Cardiac fibroblast (primary cell): ENCODE results near the gene NYAP1.
"Not testable (repeated sequence)": the region's sequence is repeated elsewhere in the genome, so short reads cannot be mapped to it uniquely, and the experiment has no call there.

ENCODE experiments used
- DNase-seq, 2 donors: peaks; one replicate each; pipeline versions ENCODE4 v3.0.0 to v3.0.0-alpha.2; 2010; ENCODE audit warnings: low read depth in 2 of 2
- H3K4me3 ChIP-seq, 2 donors: replicated peaks in 1 of 2; 1 replicate in 1 of 2; 2 replicates in 1 of 2; pipeline ENCODE4 v1.5.1; 2011; ENCODE audit warnings: low read depth in 2 of 2, low read length in 2 of 2, mild to moderate bottlenecking in 2 of 2, moderate library complexity in 1 of 2
- TF ChIP-seq, protein P1 (sequence below): IDR thresholded peaks from one replicate; pipeline ENCODE4 v1.5.1; 2011; ENCODE audit warnings: low read depth, mild to moderate bottlenecking, low read length, inconsistent platforms

NYAP1 gene

DNA sequence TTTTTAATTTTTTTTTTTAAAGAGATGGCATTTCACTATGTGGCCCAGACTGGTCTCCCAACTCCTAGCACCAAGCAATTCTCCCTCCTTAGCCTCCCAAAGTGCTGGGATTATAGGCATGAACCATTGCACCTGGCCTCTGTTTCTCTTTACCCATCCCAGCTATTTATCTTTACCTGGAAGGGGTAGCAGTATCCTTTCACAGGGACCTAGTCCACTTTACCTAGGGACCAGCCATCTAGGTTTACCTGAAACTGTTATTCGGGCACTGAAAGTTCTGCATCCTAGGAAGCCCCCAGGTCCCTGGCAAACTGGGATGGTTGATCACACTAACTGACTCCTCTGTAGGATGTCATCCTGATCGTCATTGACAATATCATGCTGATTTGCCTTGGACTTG is 33.6 kb downstream of the NYAP1 start:
- DNase-seq, result no peak
- H3K4me3 ChIP-seq, result no peak overlapping the region
- TF ChIP-seq, protein P1, sequence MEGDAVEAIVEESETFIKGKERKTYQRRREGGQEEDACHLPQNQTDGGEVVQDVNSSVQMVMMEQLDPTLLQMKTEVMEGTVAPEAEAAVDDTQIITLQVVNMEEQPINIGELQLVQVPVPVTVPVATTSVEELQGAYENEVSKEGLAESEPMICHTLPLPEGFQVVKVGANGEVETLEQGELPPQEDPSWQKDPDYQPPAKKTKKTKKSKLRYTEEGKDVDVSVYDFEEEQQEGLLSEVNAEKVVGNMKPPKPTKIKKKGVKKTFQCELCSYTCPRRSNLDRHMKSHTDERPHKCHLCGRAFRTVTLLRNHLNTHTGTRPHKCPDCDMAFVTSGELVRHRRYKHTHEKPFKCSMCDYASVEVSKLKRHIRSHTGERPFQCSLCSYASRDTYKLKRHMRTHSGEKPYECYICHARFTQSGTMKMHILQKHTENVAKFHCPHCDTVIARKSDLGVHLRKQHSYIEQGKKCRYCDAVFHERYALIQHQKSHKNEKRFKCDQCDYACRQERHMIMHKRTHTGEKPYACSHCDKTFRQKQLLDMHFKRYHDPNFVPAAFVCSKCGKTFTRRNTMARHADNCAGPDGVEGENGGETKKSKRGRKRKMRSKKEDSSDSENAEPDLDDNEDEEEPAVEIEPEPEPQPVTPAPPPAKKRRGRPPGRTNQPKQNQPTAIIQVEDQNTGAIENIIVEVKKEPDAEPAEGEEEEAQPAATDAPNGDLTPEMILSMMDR, result no peak

DNA sequence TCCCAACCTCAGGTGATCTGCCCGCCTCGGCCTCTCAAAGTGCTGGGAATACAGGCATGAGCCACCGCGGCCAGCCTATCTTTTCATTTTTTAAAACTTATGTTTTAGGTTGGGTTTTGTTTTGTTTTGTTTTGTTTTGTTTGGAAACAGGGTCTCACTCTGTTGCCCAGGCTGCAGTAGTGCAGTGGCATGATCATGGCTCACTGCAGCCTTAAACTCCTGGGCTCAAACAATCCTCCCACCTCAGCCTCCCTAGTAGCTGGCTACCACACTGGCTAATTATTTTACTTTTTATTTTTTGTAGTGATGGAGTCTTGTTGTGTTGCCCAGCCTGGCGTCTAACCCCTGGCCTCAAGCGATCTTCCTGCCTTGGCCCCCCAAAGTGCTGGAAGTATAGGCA is 35.9 kb downstream of the NYAP1 start:
- TF ChIP-seq, protein P1, result no peak
- no peak for DNase-seq
- no peak overlapping the region for H3K4me3 ChIP-seq

DNA sequence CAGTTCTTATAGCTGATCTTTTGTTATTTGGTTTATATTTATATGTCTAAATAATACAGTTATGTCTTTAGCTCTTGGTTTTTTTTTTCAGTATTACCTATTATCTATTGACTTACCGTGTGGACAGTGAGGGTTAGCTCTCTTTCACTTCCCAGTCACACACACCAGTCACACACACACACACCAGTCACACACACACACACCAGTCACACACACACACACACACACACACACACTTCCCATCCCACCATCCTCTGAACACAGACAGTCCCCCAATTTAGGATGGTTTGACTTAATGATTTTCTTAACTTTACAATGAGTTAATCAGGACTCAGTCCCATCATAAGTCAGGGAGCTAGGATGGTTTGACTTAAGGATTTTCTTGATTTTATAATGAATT is 36.4 kb downstream of the NYAP1 start:
- DNase-seq, result no peak
- H3K4me3 ChIP-seq, result no peak overlapping the region
- TF ChIP-seq, protein P1, result no peak

DNA sequence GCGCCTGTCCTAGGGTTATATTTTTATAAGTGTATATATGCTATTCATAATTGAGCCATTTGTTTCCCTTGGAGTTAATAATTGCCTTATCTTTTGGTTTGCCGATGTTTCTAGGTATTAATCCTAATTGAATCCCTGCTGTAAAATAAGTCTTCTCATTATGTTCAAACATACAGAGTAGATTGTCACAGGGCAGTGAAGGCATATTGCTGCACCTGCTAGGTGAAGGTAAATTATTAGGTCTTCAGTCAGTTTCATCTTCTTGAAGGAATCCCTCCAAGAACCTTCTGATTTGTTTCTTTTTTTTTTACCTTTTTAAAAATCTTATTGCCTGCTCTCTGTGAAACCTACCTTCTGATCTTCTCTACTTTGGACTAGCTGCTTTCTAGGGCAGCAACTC is 37.3 kb downstream of the NYAP1 start:
- TF ChIP-seq, protein P1, result no peak
- H3K4me3 ChIP-seq, result no peak overlapping the region
- no peak for DNase-seq

DNA sequence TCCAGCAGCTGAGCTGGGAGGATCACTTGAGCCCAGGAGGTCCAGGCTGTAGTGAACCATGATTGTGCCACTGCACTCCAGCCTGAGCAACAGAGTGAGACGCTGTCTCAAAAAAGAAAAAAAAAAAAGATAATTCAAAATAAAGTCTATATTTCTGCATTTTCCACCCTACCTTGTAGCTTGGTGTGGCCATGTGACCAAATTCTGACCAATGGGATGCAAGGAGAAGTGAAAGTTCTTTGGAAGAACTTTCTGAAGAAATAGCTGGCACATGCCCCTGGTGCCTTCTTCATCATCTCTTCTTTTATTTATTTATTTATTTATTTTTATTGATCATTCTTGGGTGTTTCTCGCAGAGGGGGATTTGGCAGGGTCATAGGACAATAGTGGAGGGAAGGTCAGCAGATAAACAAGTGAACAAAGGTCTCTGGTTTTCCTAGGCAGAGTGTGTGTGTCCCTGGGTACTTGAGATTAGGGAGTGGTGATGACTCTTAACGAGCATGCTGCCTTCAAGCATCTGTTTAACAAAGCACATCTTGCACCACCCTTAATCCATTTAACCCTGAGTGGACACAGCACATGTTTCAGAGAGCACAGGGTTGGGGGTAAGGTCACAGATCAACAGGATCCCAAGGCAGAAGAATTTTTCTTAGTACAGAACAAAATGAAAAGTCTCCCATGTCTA is 38.3 kb downstream of the NYAP1 start:
- not testable (repeated sequence) for H3K4me3 ChIP-seq, DNase-seq

DNA sequence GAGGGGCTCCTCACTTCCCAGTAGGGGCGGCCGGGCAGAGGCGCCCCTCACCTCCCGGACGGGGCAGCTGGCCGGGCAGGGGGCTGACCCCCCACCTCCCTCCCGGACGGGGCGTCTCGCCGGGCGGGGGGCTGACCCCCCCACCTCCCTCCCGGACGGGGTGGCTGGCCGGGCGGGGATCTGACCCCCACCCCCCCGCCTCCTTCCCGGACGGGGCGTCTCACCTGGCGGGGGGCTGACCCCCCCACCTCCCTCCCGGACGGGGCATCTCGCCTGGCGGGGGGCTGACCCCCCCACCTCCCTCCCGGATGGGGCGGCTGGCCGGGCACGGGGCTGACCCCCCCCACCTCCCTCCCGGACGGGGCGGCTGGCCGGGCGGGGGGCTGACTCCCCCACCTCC is 39.5 kb downstream of the NYAP1 start:
- not testable (repeated sequence) for DNase-seq, H3K4me3 ChIP-seq

DNA sequence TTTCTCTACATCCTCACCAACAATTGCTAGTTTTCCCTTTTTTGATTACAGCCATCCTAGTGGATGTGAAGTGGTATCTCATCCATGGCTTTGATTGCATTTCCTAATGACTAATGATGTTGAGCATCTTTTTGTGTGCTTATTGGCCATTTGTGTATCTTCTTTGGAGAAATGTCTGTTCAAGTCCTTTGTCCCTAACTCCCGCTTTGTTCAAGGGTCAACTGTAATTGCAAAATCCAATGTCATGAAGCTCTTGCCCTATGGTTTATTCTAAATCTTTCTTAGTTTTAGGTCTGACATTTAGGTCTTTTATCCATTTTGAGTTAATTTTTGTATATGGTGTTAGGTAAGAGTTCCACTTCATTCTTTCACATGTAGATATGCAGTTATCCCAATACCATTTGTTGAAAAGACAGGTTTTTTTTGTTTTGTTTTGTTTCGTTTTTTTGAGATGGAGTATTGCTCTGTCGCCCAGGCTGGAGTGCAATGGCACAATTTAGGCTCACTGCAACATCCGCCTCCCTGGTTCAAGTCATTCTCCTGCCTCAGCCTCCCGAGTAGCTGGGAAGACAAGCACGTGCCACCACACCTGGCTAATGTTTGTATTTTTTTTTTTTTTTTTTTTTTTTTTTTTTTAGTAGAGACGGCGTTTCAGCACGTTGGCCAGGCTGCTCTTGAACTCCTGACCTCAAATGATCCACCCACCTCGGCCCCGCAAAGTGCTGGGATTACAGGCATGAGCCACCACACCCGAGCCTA is 44.6 kb downstream of the NYAP1 start:
- DNase-seq, H3K4me3 ChIP-seq: not testable (repeated sequence)

DNA sequence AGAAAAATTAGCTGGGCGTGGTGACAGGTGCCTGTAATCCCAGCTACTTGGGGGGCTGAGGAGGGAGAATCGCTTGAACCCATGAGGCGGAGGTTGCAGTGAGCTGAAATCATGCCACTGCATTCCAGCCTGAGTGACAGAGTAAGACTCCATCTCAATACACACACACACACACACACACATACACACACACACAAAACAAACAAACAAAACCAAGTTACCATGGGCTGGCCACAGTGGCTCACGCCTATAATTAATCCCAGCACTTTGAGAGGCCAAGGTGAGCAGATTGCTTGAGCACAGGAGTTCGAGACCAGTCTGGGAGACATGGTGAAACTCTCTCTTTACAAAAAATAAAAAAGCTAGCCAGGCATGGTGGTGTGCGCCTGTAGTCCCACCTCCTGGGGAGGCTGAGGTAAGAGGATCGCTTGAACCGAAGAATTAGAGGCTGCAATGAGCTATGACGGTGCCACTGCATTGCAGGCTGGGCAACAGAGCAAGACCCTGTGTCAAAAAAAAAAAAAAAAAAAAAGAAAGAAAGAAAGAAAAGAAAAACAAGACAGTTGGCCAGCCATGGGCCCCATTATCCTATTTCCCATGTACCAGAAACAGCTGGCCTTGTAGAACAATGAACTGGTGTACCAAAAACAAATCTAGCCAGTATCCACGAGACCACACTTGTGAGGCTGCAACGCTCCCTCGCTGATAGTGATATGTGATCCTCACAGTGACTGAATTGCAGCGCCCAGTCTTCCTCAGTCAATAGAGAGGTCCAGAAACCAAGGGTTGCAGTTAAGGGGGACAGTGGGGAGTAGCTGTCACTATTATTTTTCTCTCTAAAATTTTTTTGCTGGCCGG is 48.7 kb downstream of the NYAP1 start:
- TF ChIP-seq, protein P1, result no peak
- DNase-seq, result no peak
- H3K4me3 ChIP-seq, result no peak overlapping the region

DNA sequence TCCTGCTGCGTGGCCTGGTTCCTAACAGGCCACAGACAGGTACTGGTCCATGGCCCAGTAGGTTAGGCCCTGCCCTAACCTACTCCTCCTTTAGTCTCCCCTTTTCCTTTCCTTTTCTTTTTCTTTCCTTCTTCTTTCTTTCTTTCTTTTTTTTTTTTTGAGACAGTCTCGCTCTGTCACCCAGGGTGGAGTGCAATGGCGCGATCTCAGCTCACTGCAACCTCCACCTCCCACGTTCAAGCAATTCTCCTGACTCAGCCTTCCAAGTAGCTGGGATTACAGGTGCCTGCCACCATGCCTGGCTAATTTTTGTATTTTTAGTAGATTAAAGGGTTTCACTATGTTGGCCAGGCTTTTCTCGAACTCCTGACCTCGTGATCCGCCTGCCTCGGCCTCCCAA is 52.3 kb downstream of the NYAP1 start:
- not testable (repeated sequence) for DNase-seq, H3K4me3 ChIP-seq

DNA sequence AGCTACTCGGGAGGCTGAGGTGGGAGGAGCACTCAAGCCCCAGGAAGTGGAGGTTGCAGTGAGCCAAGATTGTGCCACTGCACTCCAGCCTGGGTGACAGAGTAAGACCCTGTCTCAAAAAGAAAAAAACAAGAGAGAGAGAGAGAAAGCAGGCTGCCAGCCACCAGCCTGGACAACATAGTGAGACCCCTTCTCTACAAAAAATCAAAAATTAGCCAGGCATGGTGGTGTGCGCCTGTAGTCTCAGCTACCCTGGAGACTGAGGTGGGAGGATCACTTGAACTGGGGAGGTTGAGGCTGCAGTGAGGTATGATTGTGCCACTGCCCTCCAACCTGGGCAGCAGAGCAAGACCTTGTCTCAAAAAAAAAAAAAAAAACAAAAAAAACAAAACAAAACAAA is 53.0 kb downstream of the NYAP1 start:
- H3K4me3 ChIP-seq, DNase-seq: not testable (repeated sequence)
